ENCODE measurements around the gene MYBPC3. TPM values are rescaled to one million over a fixed set of nuclear protein-coding genes. Genes with fewer than 3 reads are reported as not detected.
"Not testable (repeated sequence)": the region's sequence is repeated elsewhere in the genome, so short reads cannot be mapped to it uniquely, and the experiment has no call there.

The MYBPC3 gene
- total RNA-seq, 2 donors from 2014 or later: 0.42 TPM; not detected in 1

GRCh38 chr11:47340010-47340409 lies 12.5 kb downstream of the MYBPC3 start:
- intact Hi-C loops (cut with DNase I): no loop called here
- Histone ChIP-seq H3K27me3 (no peaks in the 10 kb centered on the region), H3K9ac (ENCODE audit: low read depth in 2 of 2, low read length in 2 of 2) (no peak overlapping the region), H3K4me1 (no peaks in the 10 kb centered on the region), H3K4me3 (no peak overlapping the region), H3K27ac (no peak overlapping the region), H3K9me3 (no peaks in the 10 kb centered on the region), H3K36me3 (no peaks in the 10 kb centered on the region)
- TF ChIP-seq CTCF (IDR thresholded peaks at IDR 0.05): no peak
- DNase-seq: no peak

- Histone ChIP-seq H3K36me3 (no peaks in the 10 kb centered on the region), H3K27ac (no peak overlapping the region), H3K4me3 (no peak overlapping the region), H3K27me3 (no peaks in the 10 kb centered on the region), H3K4me1 (no peaks in the 10 kb centered on the region), H3K9me3 (no peaks in the 10 kb centered on the region), H3K9ac (ENCODE audit: low read depth in 2 of 2, low read length in 2 of 2) (no peak overlapping the region)
- DNase-seq: no peak
- intact Hi-C loops (cut with DNase I): no loop called here
- TF ChIP-seq CTCF (IDR thresholded peaks at IDR 0.05): no peak
Measured at GRCh38 chr11:47338396-47339241, 13.9 kb downstream of the MYBPC3 start.

- Histone ChIP-seq H3K27ac (no peak overlapping the region), H3K36me3 (no peaks in the 10 kb centered on the region), H3K9ac (ENCODE audit: low read depth in 2 of 2, low read length in 2 of 2) (no peak overlapping the region), H3K27me3 (no peaks in the 10 kb centered on the region), H3K4me1 (no peaks in the 10 kb centered on the region), H3K4me3 (no peak overlapping the region), H3K9me3 (no peaks in the 10 kb centered on the region)
- no peak for DNase-seq
- no peak for TF ChIP-seq CTCF (IDR thresholded peaks at IDR 0.05)
- intact Hi-C loops (cut with DNase I): no loop called here
Measured at GRCh38 chr11:47337229-47337924, 15.1 kb downstream of the MYBPC3 start.

- no peak overlapping the region for H3K27ac ChIP-seq
- no peak for TF ChIP-seq CTCF (IDR thresholded peaks at IDR 0.05)
- H3K4me3 ChIP-seq: no peak overlapping the region
- no peaks in the 10 kb centered on the region for H3K27me3 ChIP-seq
- H3K9ac ChIP-seq (ENCODE audit: low read depth in 2 of 2, low read length in 2 of 2): no peak overlapping the region
- DNase-seq: no peak
- no peaks in the 10 kb centered on the region for H3K9me3 ChIP-seq
- peaks cover 4% of the 10 kb centered on the region for H3K4me1 ChIP-seq
- intact Hi-C loops (cut with DNase I): no loop called here
- H3K36me3 ChIP-seq: no peaks in the 10 kb centered on the region
Measured at GRCh38 chr11:47336595-47336994, 15.9 kb downstream of the MYBPC3 start.

- no peaks in the 10 kb centered on the region for H3K36me3 ChIP-seq
- no peaks in the 10 kb centered on the region for H3K27me3 ChIP-seq
- no peak overlapping the region for H3K9ac ChIP-seq (ENCODE audit: low read depth in 2 of 2, low read length in 2 of 2)
- no peak for TF ChIP-seq CTCF (IDR thresholded peaks at IDR 0.05)
- intact Hi-C loops (cut with DNase I): no loop called here
- no peaks in the 10 kb centered on the region for H3K9me3 ChIP-seq
- DNase-seq: no peak
- no peak overlapping the region for H3K27ac ChIP-seq
- peaks cover 7% of the 10 kb centered on the region for H3K4me1 ChIP-seq
- H3K4me3 ChIP-seq: no peak overlapping the region
Measured at GRCh38 chr11:47335733-47336132, 16.8 kb downstream of the MYBPC3 start.

GRCh38 chr11:47334699-47335411 lies 17.6 kb downstream of the MYBPC3 start:
- intact Hi-C loops (cut with DNase I); H3K36me3 ChIP-seq; H3K27me3 ChIP-seq; DNase-seq; H3K4me1 ChIP-seq; H3K4me3 ChIP-seq; H3K9ac ChIP-seq (ENCODE audit: low read depth in 2 of 2, low read length in 2 of 2); H3K9me3 ChIP-seq; H3K27ac ChIP-seq: not testable (repeated sequence)
